K562 (cell line): ENCODE results near the gene UNC45A. TPM values are rescaled to one million over a fixed set of nuclear protein-coding genes. Genes with fewer than 3 reads are reported as not detected.

Source experiments
- CSDE1 ChIP-seq, 2 experiments: fragments of 450-650 bp; IDR thresholded peaks; 2 replicates each; pipeline ENCODE4 v1.6.1; 2016; ENCODE audit warnings: mild to moderate bottlenecking in 1 of 2
- HOXB6 ChIP-seq: fragments of 250-450 bp; sonication (Bioruptor Pico); IDR thresholded peaks from 2 replicates; pipeline ENCODE4 v1.5.1; 2022; ENCODE audit warnings: mild to moderate bottlenecking, borderline replicate concordance
- JUND ChIP-seq, 2 experiments: IDR thresholded peaks; 2 replicates in 1 of 2; 3 replicates in 1 of 2; pipeline ENCODE4 v1.6.1; 2011; ENCODE audit warnings: borderline replicate concordance in 2 of 2, low read depth in 2 of 2, low read length in 2 of 2, improper control_type of control experiment in 1 of 2, missing biosample characterization in 1 of 2, missing genetic modification characterization in 1 of 2, missing genetic modification reagents in 1 of 2
- MTA1 ChIP-seq: fragments of 450-650 bp; IDR thresholded peaks from 2 replicates; pipeline ENCODE4 v1.6.1; 2017; ENCODE audit warnings: borderline replicate concordance
- POLR2B ChIP-seq: fragments of 450-650 bp; IDR thresholded peaks from 2 replicates; pipeline ENCODE4 v1.6.1; 2018; ENCODE audit warnings: low read depth; ENCODE audit not compliant: partially characterized antibody
- TRIM28 ChIP-seq: fragments of 450-650 bp; IDR thresholded peaks from 2 replicates; pipeline ENCODE4 v1.6.1; 2017
- ZC3H4 ChIP-seq: sonication (generic); formaldehyde crosslinking; IDR thresholded peaks from 2 replicates; pipeline ENCODE4 v1.9.0; 2021; ENCODE audit warnings: missing genetic modification reagents, borderline replicate concordance
- polyA plus RNA-seq, 8 experiments: library from polyadenylated mRNA; depleted of rRNA in 4 of 8; stranded (reverse) in 5 of 8; unstranded in 3 of 8; fragments of >200 nt; fragmentation: Nextera tagmentation in 2 of 8; fragmentation: Illumina TruSeq in 1 of 8; extraction: Ambion mirVana in 2 of 8; extraction: Trizol in 1 of 8; gene quantifications; 2 replicates each; pipeline versions ENCODE4 v1.2.1 to v1.2.3, GENCODE V29; 2011 to 2014; ENCODE audit warnings: inconsistent platforms in 1 of 8, missing spikeins in 1 of 8
- total RNA-seq, 7 experiments: library from RNA; depleted of rRNA in 6 of 7; stranded (reverse); fragments of >200 nt in 6 of 7; fragmentation: Illumina TruSeq in 2 of 7; extraction: Trizol in 2 of 7; gene quantifications; 2 replicates each; pipeline versions ENCODE4 v1.2.1 to v1.2.3, GENCODE V29; 2011 to 2021; ENCODE audit warnings: low replicate concordance in 1 of 7
- TF ChIP-seq, protein P1 (sequence below): fragments of 450-650 bp; IDR thresholded peaks from 2 replicates; pipeline ENCODE4 v1.6.1; 2018; ENCODE audit not compliant: partially characterized antibody
- TF ChIP-seq, protein P2 (sequence below): fragments of 450-650 bp; IDR thresholded peaks from 2 replicates; pipeline ENCODE4 v1.6.1; 2016; ENCODE audit warnings: mild to moderate bottlenecking, moderate library complexity
- TF ChIP-seq, protein P3 (sequence below): sonication (generic); IDR thresholded peaks from 2 replicates; pipeline ENCODE4 v1.6.1; 2016

Gene UNC45A
- total and polyA plus RNA-seq, 9 of the 15 experiments (the other 6 are each of a cell fraction or from before 2014, with no cell fraction given): 22.4 to 79.3 (median 43.7) TPM

DNA sequence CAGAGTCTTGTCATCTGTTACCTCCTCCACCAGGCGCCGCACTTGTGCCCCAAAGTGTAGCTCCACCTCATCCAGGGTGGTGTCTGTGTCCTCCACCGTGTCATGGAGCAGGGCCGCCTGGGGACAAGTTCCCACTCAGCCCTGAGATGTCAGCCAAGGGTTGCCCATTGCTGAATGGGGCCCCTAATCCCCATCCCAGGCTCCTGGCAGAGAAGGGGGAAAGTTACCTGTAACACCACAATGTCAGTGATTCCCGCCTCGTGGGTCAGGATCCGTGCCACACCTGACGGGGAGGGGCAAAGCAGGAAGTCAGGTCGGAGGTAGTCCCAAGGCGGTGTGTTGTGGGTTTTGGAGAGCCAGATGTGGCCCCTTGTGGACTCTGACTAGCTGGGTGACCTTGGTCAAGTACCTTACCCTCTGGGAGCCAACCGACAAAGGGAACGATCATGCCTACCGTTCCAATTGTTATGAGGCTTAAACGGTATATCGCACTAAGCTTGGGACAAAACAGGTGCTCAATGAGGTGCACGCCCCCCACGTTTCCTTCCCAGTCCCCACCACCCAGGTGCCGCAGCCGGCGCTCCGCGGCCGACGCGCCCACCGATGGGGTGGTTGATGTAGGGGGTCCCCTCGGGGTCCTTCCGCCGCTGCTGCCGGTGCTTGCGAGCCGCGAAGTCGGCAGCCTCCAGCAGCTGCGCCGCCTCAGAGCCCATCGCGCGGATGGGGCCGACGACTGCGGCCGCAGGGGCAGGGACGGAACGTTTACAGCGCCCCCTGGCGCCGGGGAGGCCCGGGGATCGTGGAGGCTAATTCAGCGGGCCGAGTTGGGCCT lies 3.0 kb upstream of the UNC45A start, which contains the start of gene HDDC3 (continued):
- TF ChIP-seq, protein P1, sequence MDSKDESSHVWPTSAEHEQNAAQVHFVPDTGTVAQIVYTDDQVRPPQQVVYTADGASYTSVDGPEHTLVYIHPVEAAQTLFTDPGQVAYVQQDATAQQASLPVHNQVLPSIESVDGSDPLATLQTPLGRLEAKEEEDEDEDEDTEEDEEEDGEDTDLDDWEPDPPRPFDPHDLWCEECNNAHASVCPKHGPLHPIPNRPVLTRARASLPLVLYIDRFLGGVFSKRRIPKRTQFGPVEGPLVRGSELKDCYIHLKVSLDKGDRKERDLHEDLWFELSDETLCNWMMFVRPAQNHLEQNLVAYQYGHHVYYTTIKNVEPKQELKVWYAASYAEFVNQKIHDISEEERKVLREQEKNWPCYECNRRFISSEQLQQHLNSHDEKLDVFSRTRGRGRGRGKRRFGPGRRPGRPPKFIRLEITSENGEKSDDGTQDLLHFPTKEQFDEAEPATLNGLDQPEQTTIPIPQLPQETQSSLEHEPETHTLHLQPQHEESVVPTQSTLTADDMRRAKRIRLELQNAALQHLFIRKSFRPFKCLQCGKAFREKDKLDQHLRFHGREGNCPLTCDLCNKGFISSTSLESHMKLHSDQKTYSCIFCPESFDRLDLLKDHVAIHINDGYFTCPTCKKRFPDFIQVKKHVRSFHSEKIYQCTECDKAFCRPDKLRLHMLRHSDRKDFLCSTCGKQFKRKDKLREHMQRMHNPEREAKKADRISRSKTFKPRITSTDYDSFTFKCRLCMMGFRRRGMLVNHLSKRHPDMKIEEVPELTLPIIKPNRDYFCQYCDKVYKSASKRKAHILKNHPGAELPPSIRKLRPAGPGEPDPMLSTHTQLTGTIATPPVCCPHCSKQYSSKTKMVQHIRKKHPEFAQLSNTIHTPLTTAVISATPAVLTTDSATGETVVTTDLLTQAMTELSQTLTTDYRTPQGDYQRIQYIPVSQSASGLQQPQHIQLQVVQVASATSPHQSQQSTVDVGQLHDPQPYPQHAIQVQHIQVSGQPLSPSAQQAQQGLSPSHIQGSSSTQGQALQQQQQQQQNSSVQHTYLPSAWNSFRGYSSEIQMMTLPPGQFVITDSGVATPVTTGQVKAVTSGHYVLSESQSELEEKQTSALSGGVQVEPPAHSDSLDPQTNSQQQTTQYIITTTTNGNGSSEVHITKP: peak; percentile 75
- TF ChIP-seq, protein P2, sequence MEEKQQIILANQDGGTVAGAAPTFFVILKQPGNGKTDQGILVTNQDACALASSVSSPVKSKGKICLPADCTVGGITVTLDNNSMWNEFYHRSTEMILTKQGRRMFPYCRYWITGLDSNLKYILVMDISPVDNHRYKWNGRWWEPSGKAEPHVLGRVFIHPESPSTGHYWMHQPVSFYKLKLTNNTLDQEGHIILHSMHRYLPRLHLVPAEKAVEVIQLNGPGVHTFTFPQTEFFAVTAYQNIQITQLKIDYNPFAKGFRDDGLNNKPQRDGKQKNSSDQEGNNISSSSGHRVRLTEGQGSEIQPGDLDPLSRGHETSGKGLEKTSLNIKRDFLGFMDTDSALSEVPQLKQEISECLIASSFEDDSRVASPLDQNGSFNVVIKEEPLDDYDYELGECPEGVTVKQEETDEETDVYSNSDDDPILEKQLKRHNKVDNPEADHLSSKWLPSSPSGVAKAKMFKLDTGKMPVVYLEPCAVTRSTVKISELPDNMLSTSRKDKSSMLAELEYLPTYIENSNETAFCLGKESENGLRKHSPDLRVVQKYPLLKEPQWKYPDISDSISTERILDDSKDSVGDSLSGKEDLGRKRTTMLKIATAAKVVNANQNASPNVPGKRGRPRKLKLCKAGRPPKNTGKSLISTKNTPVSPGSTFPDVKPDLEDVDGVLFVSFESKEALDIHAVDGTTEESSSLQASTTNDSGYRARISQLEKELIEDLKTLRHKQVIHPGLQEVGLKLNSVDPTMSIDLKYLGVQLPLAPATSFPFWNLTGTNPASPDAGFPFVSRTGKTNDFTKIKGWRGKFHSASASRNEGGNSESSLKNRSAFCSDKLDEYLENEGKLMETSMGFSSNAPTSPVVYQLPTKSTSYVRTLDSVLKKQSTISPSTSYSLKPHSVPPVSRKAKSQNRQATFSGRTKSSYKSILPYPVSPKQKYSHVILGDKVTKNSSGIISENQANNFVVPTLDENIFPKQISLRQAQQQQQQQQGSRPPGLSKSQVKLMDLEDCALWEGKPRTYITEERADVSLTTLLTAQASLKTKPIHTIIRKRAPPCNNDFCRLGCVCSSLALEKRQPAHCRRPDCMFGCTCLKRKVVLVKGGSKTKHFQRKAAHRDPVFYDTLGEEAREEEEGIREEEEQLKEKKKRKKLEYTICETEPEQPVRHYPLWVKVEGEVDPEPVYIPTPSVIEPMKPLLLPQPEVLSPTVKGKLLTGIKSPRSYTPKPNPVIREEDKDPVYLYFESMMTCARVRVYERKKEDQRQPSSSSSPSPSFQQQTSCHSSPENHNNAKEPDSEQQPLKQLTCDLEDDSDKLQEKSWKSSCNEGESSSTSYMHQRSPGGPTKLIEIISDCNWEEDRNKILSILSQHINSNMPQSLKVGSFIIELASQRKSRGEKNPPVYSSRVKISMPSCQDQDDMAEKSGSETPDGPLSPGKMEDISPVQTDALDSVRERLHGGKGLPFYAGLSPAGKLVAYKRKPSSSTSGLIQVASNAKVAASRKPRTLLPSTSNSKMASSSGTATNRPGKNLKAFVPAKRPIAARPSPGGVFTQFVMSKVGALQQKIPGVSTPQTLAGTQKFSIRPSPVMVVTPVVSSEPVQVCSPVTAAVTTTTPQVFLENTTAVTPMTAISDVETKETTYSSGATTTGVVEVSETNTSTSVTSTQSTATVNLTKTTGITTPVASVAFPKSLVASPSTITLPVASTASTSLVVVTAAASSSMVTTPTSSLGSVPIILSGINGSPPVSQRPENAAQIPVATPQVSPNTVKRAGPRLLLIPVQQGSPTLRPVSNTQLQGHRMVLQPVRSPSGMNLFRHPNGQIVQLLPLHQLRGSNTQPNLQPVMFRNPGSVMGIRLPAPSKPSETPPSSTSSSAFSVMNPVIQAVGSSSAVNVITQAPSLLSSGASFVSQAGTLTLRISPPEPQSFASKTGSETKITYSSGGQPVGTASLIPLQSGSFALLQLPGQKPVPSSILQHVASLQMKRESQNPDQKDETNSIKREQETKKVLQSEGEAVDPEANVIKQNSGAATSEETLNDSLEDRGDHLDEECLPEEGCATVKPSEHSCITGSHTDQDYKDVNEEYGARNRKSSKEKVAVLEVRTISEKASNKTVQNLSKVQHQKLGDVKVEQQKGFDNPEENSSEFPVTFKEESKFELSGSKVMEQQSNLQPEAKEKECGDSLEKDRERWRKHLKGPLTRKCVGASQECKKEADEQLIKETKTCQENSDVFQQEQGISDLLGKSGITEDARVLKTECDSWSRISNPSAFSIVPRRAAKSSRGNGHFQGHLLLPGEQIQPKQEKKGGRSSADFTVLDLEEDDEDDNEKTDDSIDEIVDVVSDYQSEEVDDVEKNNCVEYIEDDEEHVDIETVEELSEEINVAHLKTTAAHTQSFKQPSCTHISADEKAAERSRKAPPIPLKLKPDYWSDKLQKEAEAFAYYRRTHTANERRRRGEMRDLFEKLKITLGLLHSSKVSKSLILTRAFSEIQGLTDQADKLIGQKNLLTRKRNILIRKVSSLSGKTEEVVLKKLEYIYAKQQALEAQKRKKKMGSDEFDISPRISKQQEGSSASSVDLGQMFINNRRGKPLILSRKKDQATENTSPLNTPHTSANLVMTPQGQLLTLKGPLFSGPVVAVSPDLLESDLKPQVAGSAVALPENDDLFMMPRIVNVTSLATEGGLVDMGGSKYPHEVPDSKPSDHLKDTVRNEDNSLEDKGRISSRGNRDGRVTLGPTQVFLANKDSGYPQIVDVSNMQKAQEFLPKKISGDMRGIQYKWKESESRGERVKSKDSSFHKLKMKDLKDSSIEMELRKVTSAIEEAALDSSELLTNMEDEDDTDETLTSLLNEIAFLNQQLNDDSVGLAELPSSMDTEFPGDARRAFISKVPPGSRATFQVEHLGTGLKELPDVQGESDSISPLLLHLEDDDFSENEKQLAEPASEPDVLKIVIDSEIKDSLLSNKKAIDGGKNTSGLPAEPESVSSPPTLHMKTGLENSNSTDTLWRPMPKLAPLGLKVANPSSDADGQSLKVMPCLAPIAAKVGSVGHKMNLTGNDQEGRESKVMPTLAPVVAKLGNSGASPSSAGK: peak; percentile 41; the same call in 1 of the 2 replicates
- TF ChIP-seq MTA1 (peak; percentile 48; the same call in 1 of the 2 replicates), JUND (IDR thresholded peaks at IDR 0.05; ENCODE audit: borderline replicate concordance, low read depth, low read length) (peak; percentile 66), JUND (tag; IDR thresholded peaks at IDR 0.05; ENCODE audit: borderline replicate concordance, low read depth, low read length) (peak; percentile 41; the same call in 1 of the 3 replicates), ZC3H4 (CRISPR knock-in tag) (0 out of 2 replicates have a peak, but pooled peaks have one; percentile 71), CSDE1 (IDR thresholded peaks at IDR 0.05) (no peak; a peak in 1 of 4 replicates), POLR2B (peak; percentile 81), TRIM28 (peak; percentile 54; the same call in 1 of the 2 replicates), HOXB6 (CRISPR knock-in tag) (no peak)
- TF ChIP-seq, protein P3, sequence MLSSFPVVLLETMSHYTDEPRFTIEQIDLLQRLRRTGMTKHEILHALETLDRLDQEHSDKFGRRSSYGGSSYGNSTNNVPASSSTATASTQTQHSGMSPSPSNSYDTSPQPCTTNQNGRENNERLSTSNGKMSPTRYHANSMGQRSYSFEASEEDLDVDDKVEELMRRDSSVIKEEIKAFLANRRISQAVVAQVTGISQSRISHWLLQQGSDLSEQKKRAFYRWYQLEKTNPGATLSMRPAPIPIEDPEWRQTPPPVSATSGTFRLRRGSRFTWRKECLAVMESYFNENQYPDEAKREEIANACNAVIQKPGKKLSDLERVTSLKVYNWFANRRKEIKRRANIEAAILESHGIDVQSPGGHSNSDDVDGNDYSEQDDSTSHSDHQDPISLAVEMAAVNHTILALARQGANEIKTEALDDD: no peak
